ENCODE data around the gene USP10. TPM values are rescaled to one million over a fixed set of nuclear protein-coding genes. Genes with fewer than 3 reads are reported as not detected.

USP10 gene
- total and polyA plus RNA-seq, 4 donors, result 28.2 to 46.1 (median 42.0) TPM

DNA sequence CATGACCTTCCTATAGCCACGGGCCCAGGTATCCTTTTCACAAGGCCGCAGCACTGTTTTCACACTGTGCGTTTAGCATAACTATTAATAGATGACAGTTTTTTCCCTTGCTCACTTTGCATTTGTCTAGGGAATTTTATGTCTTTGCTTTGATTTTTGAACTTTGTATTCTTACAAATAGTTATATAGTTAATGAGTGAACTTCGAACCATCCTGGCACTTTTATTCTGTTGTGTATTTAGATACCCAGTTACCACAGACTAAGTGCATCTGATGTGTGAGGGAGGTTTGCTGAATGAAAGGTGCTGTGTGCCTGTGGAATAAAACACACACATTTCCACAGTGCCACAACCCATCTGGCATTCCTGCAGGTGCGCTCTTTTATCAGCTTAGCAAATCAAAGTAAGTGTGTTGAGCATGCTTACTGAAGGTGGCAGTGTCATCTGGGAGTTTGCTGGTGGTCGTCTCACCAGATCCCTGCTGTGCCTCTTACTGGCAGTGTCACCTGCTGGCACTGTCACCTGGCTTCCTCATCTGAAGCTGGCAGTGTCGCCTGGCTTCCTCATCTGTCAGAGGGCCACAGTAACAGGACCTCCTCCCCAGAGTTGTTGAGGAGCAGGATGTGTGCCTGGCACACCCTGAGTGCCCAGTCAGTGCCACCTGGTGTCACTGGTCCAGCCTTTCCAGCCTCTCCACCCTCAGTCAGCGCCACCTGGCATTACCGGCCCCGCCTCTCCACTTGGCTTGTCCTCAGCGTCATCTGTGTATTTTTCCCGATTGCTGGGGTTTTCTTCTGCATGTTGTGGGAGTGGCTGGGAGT is 37.6 kb downstream of the USP10 start:
- H3K4me3 ChIP-seq (ENCODE audit: low read depth in 1 of 3, low read length in 3 of 3), result no peak overlapping the region
- no peak overlapping the region for H3K9ac ChIP-seq (ENCODE audit: low read depth in 1 of 2, low read length in 2 of 2)
- no peaks in the 10 kb centered on the region for H3K27me3 ChIP-seq (ENCODE audit: control insufficient read depth in 4 of 4, insufficient read depth in 4 of 4, low read length in 3 of 4)
- DNase-seq (ENCODE audit: low spot score), result no peak
- H3K27ac ChIP-seq (ENCODE audit: low read depth in 1 of 2, low read length in 2 of 2), result peak overlapping the region; percentile 28 to 49
- TF ChIP-seq, protein P1, sequence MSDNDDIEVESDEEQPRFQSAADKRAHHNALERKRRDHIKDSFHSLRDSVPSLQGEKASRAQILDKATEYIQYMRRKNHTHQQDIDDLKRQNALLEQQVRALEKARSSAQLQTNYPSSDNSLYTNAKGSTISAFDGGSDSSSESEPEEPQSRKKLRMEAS (IDR thresholded peaks at IDR 0.05), result peak; percentile 50
- TF ChIP-seq ZBTB33 (IDR thresholded peaks at IDR 0.05), result no peak
- no peak for TF ChIP-seq JUND (IDR thresholded peaks at IDR 0.05)
- no peak for TF ChIP-seq RAD21 (IDR thresholded peaks at IDR 0.05)
- TF ChIP-seq YY1 (IDR thresholded peaks at IDR 0.05), result no peak
- TF ChIP-seq TAF1 (conservative IDR thresholded peaks at IDR 0.05), result no peak
- TF ChIP-seq, protein P2, sequence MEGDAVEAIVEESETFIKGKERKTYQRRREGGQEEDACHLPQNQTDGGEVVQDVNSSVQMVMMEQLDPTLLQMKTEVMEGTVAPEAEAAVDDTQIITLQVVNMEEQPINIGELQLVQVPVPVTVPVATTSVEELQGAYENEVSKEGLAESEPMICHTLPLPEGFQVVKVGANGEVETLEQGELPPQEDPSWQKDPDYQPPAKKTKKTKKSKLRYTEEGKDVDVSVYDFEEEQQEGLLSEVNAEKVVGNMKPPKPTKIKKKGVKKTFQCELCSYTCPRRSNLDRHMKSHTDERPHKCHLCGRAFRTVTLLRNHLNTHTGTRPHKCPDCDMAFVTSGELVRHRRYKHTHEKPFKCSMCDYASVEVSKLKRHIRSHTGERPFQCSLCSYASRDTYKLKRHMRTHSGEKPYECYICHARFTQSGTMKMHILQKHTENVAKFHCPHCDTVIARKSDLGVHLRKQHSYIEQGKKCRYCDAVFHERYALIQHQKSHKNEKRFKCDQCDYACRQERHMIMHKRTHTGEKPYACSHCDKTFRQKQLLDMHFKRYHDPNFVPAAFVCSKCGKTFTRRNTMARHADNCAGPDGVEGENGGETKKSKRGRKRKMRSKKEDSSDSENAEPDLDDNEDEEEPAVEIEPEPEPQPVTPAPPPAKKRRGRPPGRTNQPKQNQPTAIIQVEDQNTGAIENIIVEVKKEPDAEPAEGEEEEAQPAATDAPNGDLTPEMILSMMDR (IDR thresholded peaks at IDR 0.05; ENCODE audit: low read depth, low read length, missing input control), result no peak
- TF ChIP-seq FOXA2 (IDR thresholded peaks at IDR 0.05), result peak; percentile 72
- peak; percentile 89 to 92 for TF ChIP-seq HNF4A (conservative IDR thresholded peaks at IDR 0.05)
- TF ChIP-seq, protein P3, sequence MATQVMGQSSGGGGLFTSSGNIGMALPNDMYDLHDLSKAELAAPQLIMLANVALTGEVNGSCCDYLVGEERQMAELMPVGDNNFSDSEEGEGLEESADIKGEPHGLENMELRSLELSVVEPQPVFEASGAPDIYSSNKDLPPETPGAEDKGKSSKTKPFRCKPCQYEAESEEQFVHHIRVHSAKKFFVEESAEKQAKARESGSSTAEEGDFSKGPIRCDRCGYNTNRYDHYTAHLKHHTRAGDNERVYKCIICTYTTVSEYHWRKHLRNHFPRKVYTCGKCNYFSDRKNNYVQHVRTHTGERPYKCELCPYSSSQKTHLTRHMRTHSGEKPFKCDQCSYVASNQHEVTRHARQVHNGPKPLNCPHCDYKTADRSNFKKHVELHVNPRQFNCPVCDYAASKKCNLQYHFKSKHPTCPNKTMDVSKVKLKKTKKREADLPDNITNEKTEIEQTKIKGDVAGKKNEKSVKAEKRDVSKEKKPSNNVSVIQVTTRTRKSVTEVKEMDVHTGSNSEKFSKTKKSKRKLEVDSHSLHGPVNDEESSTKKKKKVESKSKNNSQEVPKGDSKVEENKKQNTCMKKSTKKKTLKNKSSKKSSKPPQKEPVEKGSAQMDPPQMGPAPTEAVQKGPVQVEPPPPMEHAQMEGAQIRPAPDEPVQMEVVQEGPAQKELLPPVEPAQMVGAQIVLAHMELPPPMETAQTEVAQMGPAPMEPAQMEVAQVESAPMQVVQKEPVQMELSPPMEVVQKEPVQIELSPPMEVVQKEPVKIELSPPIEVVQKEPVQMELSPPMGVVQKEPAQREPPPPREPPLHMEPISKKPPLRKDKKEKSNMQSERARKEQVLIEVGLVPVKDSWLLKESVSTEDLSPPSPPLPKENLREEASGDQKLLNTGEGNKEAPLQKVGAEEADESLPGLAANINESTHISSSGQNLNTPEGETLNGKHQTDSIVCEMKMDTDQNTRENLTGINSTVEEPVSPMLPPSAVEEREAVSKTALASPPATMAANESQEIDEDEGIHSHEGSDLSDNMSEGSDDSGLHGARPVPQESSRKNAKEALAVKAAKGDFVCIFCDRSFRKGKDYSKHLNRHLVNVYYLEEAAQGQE (IDR thresholded peaks at IDR 0.05), result peak; percentile 27
- no peak for TF ChIP-seq GABPA (IDR thresholded peaks at IDR 0.05 in 1 of 2, conservative IDR thresholded peaks at IDR 0.05 in 1 of 2)
- TF ChIP-seq FOXA1 (IDR thresholded peaks at IDR 0.05), result peak; percentile 45
- TF ChIP-seq RXRA (IDR thresholded peaks at IDR 0.05), result peak; percentile 6 to 64
- peak; percentile 92 for TF ChIP-seq SP1 (IDR thresholded peaks at IDR 0.05)
- no peak for TF ChIP-seq EGR1 (IDR thresholded peaks at IDR 0.05; ENCODE audit: low read depth in 2 of 2)
- no peak for TF ChIP-seq NR2F2 (IDR thresholded peaks at IDR 0.05)
- TF ChIP-seq, protein P4, sequence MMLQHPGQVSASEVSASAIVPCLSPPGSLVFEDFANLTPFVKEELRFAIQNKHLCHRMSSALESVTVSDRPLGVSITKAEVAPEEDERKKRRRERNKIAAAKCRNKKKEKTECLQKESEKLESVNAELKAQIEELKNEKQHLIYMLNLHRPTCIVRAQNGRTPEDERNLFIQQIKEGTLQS (IDR thresholded peaks at IDR 0.05), result no peak
- peak; percentile 54 for TF ChIP-seq HNF4G (IDR thresholded peaks at IDR 0.05)
- no peaks in the 10 kb centered on the region for H3K9me3 ChIP-seq (ENCODE audit: control insufficient read depth in 4 of 4, low read length in 3 of 4)
- H3K4me1 ChIP-seq (ENCODE audit: control insufficient read depth in 4 of 4, insufficient read depth in 4 of 4, low read length in 3 of 4), result peaks cover 20 to 77% (median 70%) of the 10 kb centered on the region in 4 donors
- H3K36me3 ChIP-seq (ENCODE audit: control insufficient read depth in 4 of 4, insufficient read depth in 3 of 4, low read depth in 1 of 4, low read length in 3 of 4), result no peaks in the 10 kb centered on the region
- WGBS, result 31% methylated on average over 12 of the region's 12 CpGs

All from liver (tissue), 9 donors.